HG03354 (cell line): ENCODE results near the gene IGFLR1.
"Not testable (repeated sequence)": the region's sequence is repeated elsewhere in the genome, so short reads cannot be mapped to it uniquely, and the experiment has no call there.

ENCODE experiments used
- ATAC-seq: cut with Tn5 transposase; IDR thresholded peaks from one replicate; pipeline ENCODE4 v1.9.1; 2021; ENCODE audit warnings: mild to moderate bottlenecking; ENCODE audit not compliant: unreplicated experiment, poor library complexity, severe bottlenecking

IGFLR1 gene

DNA sequence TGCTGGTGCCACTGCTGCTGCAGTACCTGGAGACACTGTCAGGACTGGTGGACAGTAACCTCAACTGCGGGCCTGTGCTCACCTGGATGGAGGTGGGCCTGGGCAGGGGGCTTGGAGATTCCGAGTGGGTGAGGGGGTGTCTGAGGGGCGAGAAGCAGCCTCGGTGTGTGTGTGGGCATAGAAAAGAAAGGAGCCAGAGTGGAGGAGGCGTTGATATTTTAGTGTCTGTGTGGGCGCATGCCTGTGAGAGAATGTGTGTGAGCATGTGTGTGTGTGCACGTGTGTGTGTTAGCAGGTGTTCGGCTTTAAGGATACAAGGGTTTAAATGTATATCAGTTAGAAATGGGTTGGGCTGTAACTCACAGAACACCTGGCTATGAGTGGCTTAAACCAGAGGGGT, 36.8 kb upstream of the IGFLR1 start:
- no peak for ATAC-seq

DNA sequence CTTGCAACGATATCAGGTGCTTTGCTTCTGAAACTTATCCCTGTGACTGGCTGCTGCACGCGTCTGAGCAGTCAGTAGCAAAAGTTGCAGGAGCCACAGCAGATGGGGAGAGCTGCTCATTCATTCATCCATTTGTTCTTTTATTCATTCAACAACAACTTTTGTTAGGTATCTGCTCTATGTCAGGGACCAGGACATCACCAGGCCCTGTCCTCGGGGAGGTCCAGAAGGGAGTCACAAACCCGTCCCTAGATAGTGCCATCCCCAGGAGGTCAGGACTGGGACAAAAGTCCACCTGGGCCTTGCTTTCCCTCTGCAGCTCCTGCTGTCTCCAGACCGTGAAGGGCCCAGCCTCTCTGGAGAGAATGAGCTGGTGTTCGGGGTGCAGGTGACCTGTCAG, 35.7 kb upstream of the IGFLR1 start:
- no peak for ATAC-seq

DNA sequence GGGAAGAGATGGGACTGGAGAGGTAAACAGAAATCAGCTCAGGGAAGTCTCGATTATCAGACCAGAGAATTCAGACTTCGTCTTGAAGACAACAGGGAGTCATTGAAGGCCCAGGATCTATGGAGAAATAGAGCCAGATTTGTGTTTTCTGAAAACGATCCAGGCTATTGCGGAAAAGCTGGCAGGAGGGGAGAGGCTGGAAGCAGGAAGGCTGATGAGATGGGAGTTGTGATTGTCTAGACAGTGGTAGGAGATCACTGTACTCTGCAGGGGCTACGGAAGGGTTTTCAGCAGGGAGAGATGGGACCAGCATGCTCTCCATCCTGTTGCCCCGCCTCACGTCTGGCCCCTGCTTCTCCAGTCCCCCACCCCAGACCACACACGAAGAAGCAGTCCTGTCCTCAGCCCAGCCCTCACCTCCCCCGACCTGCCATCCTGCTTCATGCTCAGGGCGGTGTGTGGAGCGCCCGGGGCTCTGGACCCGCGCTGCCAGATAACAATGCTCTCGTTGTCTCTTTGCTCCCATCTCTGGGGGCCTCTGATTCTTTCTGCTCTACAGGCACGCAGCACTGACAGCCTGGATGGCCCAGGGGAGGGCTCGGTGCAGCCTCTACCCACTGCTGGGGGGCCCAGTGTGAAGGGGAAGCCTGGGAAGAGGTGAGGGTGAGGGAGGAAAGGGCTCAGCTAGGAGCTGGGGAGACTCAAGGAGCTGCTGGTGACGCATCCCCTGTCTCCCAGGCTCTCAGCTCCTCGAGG, 35.0 kb upstream of the IGFLR1 start:
- no peak for ATAC-seq

DNA sequence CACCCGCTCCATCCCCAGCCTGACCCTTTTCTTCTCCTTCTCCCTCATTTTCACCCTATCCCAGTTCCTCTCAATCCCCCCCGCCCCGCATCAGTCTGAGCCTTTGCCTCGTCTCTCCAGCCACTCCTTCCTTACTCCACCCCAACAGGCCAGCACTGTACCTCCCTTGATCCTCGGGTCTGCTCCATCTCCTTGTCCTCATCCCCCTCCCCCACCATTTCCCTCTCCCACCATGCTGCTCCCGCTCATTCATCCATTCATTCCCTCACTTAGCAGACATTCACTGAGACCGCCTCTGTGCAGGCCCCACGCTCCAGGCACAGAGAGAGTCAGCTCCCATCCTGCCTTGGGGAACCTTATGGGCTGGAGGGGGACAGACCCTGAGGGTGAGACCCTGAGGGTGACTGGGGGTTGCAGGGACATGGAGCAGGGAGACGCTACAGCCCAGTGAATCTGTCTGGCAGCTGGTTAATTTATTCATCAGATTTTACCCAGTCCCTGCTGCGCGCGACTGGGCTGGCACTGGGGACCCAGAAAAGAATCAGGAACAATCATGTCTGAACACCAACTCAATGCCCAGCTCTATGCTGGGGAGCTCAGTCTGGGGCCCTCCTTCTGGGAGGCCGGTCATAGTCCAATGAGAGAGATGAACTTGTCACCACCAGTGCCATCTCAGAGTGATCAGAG, 34.0 kb upstream of the IGFLR1 start:
- ATAC-seq: no peak

DNA sequence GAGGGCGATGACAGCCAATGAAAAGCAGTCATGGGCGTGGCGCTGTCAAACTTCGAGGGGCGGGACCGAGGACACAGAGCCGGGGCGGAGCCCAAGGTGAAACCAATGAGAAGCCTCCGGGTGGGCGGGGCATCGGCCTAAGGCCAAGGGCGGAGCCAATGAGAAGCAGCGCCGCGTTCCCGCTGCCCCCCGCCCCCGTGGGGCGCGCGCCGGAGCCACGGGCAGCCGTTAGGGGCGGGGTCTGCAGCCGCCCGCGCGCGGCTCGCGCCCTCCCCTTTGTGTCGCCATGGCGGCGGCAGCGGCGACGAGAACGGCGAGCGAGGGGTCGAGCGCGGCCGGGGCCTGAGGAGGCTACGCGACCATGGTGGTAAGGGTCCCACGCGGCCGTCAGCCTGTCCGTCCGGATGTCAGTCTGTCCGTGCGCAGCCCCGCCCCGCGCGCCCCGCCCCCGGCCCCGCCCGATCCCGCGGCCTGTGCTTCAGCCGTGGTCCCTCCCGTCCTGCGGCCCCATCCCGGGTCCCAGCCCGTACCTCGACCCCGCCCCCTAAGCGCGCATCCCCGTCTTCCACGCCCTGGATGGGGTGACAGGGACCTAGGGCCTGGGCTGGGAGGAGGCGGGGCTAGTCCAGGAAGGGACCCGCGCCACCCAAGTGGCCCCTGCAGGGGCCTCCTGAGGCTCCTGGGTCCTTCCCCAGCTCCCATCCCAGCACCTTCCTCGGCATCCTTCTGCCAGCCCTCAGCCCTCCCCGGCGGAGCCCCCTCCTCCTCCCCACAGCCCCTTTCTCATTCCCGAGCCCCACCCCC, 33.2 kb upstream of the IGFLR1 start, which contains the start of gene ARHGAP33:
ARHGAP33 (plus strand) TSS at position 267 of the 804 bp plus-strand sequence; CDS start at position 362, 95 bp downstream.
- peak; percentile 92 for ATAC-seq

DNA sequence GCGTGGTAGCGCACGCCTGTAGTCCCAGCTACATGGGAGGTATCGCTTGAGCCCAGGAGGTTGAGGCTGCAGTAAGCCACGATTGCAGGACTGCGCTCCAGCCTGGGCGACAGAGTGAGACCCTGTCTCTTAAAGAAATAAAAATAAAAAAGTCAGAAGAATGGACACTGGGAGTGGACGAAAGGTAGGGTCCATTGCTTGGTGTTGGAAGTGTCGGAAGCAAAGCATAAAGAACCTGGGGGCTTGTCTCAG, 32.7 kb upstream of the IGFLR1 start:
- ATAC-seq: no peak

DNA sequence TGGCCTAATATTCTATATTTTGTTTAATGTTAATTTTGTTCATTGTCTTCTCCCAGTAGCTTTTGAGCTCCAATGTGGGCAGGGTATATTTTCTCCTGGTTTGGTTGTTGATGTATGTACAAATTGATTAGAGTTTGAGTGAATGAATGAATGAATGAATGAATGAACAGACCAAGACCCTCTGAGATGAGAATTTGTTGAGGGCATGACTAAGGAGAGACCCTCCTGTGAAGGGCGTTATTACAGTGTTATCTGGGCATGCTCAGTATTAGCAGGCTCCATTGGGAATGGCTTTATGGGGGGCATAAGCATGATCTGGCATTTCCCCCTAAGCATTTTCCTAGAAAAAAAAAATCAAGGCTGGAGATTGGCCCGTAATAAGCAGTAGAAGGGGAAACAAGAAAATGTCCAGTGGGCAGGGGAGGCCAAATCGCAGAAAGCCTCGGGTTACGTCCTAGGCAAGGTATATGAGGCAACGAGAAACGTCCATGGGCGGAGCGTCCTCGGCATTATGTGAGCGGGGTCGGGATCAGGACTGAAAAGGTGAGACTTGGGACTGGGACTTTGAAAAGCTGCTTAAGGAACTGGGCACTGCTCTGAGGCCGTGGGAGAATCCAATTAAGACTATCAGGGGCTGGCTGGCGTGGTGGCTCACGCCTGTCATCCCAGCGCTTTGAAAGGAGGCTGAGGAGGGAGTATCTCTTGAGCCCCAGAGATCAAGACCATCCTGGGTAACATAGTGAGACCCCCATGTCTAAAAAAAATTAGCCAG, 32.2 kb upstream of the IGFLR1 start:
- ATAC-seq: no peak

DNA sequence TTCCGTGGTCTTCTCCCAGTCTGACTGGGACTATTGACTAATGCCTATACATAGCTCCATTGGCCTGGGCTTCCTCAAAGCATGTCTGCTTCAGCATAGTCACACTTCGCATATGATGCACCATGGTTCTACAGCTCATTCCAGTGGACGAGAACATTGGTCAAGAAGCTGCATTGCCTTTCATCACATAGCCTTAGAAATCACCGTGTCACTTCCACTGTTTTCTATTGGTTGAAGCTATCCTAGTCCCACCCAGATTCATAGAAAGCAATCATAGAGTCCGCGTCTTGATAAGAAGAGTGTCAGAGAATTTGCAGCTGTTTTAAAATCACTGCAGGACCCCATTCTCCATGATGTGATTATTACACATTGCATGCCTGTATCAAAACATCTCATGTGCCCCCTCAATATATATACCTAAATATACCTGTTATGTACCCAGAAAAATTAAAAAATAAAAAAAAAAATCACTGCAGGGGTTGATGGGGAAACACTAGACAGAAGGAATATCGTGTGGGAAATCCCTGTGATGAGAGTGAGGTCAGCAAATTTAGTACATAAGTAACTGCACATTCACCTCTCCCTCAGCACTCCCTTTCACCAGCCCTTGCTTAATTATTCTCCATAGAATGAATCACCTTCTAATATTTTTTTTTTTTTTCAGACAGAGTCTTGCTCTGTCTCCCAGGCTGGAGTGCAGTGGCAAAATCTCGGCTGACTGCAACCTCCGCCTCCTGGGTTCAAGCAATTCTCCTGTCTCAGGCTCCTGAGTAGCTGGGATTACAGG, 31.0 kb upstream of the IGFLR1 start:
- no peak for ATAC-seq

DNA sequence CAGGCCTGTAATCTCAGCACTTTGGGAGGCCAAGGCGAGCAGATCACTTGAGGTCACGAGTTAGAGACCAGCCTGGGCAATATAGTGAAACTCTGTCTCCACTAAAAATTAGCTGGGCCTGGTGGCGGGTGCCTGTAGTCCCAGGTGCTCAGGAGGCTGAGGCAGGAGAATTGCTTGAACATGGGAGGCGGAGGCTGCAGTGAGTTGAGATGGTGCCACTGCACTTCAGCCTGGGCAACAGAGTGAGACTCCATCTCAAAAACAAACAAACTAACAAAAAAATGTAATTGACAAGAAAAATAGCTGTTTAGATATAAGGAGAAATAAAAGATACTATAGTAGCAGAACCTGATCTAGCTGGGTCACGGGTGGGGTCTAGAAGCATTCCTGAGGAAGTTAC, 30.1 kb upstream of the IGFLR1 start:
- ATAC-seq: not testable (repeated sequence)

DNA sequence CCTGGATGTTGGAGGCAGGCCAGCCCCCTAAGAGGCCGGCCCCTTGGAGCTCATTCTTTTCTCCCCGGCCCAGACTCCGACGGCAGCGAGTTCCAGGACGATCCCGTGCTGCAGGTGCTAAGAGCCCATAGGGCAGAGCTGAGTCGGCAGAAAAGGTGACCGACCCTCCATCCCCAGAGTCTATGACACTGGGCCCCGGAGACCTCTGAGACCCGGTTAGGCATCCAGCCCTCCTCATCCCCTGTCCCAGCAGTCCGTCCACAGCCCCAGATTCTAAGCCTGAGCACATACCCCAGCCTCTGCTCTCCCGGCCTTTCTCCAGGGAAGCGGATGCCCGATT, 25.8 kb upstream of the IGFLR1 start:
- ATAC-seq: no peak

DNA sequence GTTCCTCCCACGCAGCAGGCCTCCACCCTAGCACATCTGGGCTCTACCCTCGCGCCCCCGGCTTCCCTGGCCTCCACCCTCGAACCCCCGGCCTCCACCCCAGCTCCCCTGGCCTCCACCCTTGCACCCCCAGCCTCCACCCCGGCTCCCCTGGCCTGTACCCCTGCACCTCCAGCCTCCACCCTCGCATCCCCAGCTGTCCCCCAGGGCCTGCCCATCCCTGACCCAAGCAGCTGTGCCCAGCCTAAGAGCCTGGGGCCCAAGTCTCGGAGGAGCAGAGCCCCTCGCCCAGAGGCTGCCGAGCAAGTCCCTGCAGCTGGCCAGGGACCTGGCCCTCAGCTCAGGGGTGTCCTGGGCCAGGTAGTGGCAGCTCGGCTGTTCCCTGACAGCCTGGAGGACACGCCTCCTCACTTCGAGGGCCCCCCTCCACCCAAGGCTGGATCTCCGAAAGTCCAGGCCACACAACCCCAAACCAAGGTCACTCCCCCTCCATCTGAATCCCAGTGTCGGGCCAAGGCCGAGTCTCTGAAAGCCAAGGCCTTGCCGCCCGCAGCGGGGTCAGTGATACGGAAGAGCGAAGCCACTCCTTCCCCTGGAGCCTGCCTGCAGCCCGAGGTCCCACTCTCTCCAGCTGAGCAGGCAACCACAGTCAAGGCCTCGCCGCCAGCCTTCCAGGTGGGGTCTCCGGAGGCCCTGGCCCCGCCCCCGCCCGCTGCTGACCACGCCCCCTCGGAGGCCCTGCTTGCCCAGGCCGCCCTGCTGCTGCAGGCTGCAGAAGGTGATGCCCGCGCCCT, 25.2 kb upstream of the IGFLR1 start:
- ATAC-seq: no peak

DNA sequence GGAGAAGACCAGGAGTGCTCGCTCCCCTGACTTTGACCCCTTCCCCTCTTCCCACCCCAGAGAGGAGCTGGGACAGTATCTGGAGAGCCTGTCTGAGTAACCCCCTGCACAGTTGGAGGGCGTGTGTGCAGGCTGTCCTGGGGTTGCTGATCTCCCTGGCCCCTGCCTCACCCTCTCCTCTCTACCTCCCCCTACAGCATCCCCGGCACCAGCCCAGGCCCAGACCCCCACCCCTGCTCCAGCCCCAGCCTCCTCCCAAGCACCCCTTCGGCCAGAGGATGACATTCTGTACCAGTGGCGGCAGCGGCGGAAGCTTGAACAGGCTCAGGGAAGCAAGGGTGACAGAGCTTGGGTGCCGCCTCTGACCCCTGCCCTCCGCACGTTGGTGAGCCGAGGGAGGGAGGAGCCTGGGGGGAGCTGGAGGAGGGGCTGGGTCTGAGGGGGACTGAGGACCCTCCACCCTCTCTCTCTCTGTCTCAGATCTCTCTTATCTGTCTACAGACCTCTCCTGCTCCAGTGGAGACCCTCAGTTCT, 24.4 kb upstream of the IGFLR1 start:
- ATAC-seq: no peak

DNA sequence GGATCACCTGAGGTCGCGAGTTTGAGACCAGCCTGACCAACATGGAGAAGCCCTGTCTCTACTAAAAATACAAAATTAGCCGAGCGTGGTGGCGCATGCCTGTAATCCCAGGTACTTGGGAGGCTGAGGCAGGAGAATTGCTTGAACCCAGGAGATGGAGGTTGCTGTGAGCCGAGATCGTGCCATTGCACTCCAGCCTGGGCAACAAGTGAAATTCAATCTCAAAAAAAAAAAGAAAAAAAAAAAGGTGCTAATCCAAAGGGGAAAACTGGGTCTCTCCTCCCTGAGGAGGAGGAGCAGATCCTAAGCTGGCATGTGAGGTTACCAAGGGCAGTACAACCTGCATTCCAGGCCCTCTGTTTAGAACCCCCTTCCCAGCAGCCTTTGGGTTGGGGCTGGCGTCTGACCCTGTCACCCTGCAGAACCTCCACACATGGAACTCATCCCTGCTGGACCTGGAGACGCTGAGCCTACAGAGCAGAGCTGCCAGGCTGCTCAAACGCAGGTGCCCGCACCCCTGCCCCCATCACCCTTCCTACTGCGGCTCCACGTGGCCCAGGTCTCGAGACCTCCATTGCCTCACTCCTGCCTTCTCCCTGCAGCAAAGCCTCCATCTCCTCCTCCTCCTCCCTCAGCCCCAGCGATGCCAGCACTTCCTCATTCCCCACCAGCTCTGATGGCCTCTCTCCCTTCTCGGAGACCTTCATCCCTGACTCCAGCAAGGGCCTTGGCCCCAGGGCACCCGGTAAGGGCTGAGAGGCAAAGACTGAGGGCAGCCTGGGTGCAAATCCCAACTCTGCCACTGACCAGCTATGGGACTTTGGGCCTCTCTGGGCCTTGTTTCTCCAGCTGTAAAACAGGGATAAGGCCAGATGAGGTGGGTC, 22.4 kb upstream of the IGFLR1 start:
- no peak for ATAC-seq

DNA sequence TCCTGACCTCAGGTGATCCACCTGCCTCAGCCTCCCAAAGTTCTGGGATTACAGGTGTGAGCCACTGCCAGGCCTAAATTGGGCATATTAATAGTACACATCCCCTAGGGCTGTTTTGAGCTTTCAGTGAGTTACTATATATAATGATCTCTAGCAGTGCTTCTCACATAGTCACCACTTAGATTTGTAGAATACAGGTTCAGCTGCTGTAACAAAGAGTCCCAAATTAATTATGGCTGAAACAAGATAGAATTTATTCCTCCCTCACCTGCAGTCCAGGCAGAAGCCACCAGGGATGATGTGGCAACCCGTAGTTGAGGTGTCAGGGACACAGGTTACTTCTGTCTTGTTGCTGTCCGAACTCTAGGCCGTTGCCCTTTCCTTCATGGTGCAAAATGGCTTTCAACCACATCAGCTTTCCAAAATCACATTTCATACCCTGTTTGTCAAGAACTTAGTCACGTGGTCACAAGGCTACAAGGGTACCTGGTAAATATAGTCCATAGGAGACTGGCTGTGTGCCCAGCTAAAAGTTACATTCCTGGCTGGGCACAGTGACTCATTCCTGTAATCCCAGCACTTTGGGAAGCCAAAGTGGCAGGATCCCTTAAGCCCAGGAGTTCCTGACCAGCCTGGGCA, 18.6 kb upstream of the IGFLR1 start:
- no peak for ATAC-seq

DNA sequence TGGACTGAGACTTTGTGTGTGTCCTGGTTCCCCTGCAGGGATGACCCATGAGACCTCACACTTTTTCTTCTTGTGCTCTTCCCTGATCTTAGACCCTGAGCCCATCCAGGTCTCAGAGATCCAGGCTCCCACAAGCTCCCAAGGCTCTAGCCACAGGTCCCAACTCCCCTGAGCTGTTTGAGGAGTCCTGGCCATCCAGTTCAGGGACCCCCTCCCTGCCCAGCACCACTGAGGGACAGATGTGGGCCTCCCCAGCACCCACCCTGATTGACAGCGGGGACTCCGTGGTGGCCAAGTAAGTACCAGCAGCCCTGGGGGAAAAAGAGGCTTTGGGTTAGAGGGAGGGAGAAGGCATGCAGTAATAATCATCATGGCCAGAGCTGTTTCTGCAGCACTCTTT, 17.4 kb upstream of the IGFLR1 start:
- ATAC-seq: no peak

DNA sequence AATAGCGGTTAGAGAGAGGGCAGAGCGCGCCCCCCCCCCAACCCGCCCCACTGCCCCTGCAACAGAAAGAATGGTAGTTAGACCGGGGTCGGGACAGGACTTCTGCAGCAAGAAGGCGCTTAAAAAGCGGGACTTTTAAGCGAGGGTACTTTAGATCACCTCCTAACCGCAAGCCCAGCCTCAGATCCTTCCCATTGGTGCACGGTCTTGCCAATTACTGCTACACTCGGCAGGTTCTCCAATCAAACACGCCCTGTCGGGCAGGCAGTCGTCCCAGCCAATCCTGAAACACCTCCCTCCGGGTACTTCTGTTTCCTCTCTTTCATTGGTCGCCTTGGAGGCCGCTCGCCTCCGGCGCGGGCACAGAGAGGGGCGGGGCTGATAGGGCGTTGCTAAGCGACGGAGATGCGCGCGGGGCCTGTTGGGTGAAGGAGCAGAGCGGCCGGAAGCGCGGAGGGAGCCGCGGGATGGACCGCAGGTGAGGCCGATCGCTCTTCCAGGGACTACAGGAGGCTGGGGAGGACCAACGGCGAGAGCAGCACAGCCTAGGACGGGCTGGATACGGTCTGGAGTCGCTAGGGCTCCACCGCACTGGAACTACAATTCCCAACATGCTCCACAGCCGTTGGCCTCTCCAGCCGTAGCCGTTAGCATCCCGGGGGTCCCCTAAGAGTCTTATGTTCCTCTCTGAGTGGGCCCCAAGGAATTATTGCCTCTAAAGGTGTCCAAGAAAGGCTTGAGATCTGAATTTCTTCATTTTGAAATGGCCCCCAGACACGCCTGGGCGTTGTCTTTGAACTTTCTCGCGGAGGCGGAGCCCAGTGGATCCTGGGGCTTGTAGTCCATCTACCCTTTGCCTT, 15.7 kb upstream of the IGFLR1 start, which contains the start of gene PROSER3:
PROSER3 (plus strand) TSS at position 428 of the 860 bp plus-strand sequence; CDS start at position 468, 40 bp downstream.
- peak; percentile 96 for ATAC-seq
